Ectodermal cell (in vitro differentiated cells): ENCODE results near the gene ODF2. TPM values are rescaled to one million over a fixed set of nuclear protein-coding genes. Genes with fewer than 3 reads are reported as not detected.
A peak's percentile ranks its signal among the peaks of the same experiment; 100 is the strongest.
"Not testable (repeated sequence)": the region's sequence is repeated elsewhere in the genome, so short reads cannot be mapped to it uniquely, and the experiment has no call there.

Source experiments
- H3K27ac ChIP-seq: 2 replicates; pipeline ENCODE4 v1.7.0; 2013; ENCODE audit warnings: mild to moderate bottlenecking, low read depth, low read length; ENCODE audit not compliant: insufficient read depth, poor library complexity, severe bottlenecking
- H3K27me3 ChIP-seq: 2 replicates; pipeline ENCODE4 v1.7.0; 2013; ENCODE audit warnings: mild to moderate bottlenecking, low read length; ENCODE audit not compliant: insufficient read depth, control insufficient read depth, poor library complexity, severe bottlenecking
- H3K36me3 ChIP-seq: one replicate; pipeline ENCODE4 v1.7.0; 2013; ENCODE audit warnings: low read length; ENCODE audit not compliant: control insufficient read depth, insufficient read depth
- H3K4me1 ChIP-seq: one replicate; pipeline ENCODE4 v1.7.0; 2013; ENCODE audit warnings: low read length; ENCODE audit not compliant: control insufficient read depth, insufficient read depth
- H3K4me3 ChIP-seq: 2 replicates; pipeline ENCODE4 v1.7.0; 2013; ENCODE audit warnings: low read depth, low read length, control low read depth; ENCODE audit not compliant: insufficient read depth
- H3K9me3 ChIP-seq: 2 replicates; pipeline ENCODE4 v1.7.0; 2013; ENCODE audit warnings: mild to moderate bottlenecking, low read length, moderate library complexity; ENCODE audit not compliant: control insufficient read depth
- WGBS, 2 experiments: methylation state at CpG; one replicate each; pipeline ENCODE4 v1.1.7; 2013; ENCODE audit warnings: missing lambda C conversion rate in 2 of 2; 5-methylcytosine and 5-hydroxymethylcytosine counted together
- polyA plus RNA-seq, 4 experiments: library from polyadenylated mRNA; stranded (reverse); fragments of 50-300 nt; gene quantifications; one replicate each; pipeline ENCODE4 v1.2.3, GENCODE V29; 2013

Gene ODF2
- 54.4 TPM for polyA plus RNA-seq (2013, experiment 1 of 4)
- 50.4 TPM for polyA plus RNA-seq (2013, experiment 2 of 4)
- polyA plus RNA-seq (2013, experiment 3 of 4) = 45.1 TPM
- 45.7 TPM for polyA plus RNA-seq (2013, experiment 4 of 4)

GRCh38 chr9:128455849-128456612 lies at the start of gene ODF2:
Gene ODF2, plus strand, starts transcription at chr9:128456006. Its CDS starts 86 bp downstream, at chr9:128456092.
- Histone ChIP-seq H3K36me3 (peaks cover 13% of the 10 kb centered on the region), H3K27ac (peak within 1 kb of the TSS; percentile 60), H3K4me3 (peak within 1 kb of the TSS; percentile 85), H3K27me3 (peaks cover 39% of the 10 kb centered on the region), H3K4me1 (peaks cover 5% of the 10 kb centered on the region), H3K9me3 (no peaks in the 10 kb centered on the region)
- WGBS, 2 experiments = 0% methylated on average over 82 of the region's 82 CpGs

GRCh38 chr9:128406848-128407391 lies 48.9 kb upstream of the ODF2 start:
- H3K9me3 ChIP-seq = no peaks in the 10 kb centered on the region
- no peak overlapping the region for H3K27ac ChIP-seq
- H3K4me1 ChIP-seq = peaks cover 53% of the 10 kb centered on the region
- WGBS, 2 experiments = 59 to 65% methylated on average over 9 of the region's 9 CpGs
- H3K36me3 ChIP-seq = no peaks in the 10 kb centered on the region
- H3K4me3 ChIP-seq = no peak overlapping the region
- peaks cover 63% of the 10 kb centered on the region for H3K27me3 ChIP-seq

GRCh38 chr9:128408963-128409431 lies 46.8 kb upstream of the ODF2 start:
- 1 to 2% methylated on average over 26 of the region's 26 CpGs for WGBS, 2 experiments
- Histone ChIP-seq H3K36me3 (no peaks in the 10 kb centered on the region), H3K9me3 (no peaks in the 10 kb centered on the region), H3K27ac (peak overlapping the region; percentile 89), H3K4me1 (peaks cover 57% of the 10 kb centered on the region), H3K27me3 (peaks cover 56% of the 10 kb centered on the region), H3K4me3 (no peak overlapping the region)

- Histone ChIP-seq H3K4me1 (peaks cover 57% of the 10 kb centered on the region), H3K9me3 (no peaks in the 10 kb centered on the region), H3K4me3 (no peak overlapping the region), H3K27ac (peak overlapping the region; percentile 89), H3K36me3 (no peaks in the 10 kb centered on the region), H3K27me3 (peaks cover 51% of the 10 kb centered on the region)
- 31 to 34% methylated on average over 8 of the region's 8 CpGs for WGBS, 2 experiments
These were observed 46.4 kb upstream of the ODF2 start for GRCh38 chr9:128409450-128409849.

GRCh38 chr9:128409978-128410377 lies 45.8 kb upstream of the ODF2 start:
- Histone ChIP-seq H3K27me3 (peaks cover 55% of the 10 kb centered on the region), H3K36me3 (no peaks in the 10 kb centered on the region), H3K4me3 (no peak overlapping the region), H3K27ac (peak overlapping the region; percentile 89), H3K4me1 (peaks cover 53% of the 10 kb centered on the region), H3K9me3 (no peaks in the 10 kb centered on the region)
- WGBS, 2 experiments = 47 to 54% methylated on average over 6 of the region's 6 CpGs

- Histone ChIP-seq H3K36me3 (no peaks in the 10 kb centered on the region), H3K27ac (no peak overlapping the region), H3K27me3 (peaks cover 56% of the 10 kb centered on the region), H3K4me3 (no peak overlapping the region), H3K9me3 (no peaks in the 10 kb centered on the region), H3K4me1 (peaks cover 42% of the 10 kb centered on the region)
- 69 to 71% methylated on average over 11 of the region's 11 CpGs for WGBS, 2 experiments
These were observed 44.3 kb upstream of the ODF2 start for GRCh38 chr9:128411364-128412119.

- Histone ChIP-seq H3K9me3 (no peaks in the 10 kb centered on the region), H3K27ac (no peak overlapping the region), H3K27me3 (peaks cover 53% of the 10 kb centered on the region), H3K4me1 (peaks cover 34% of the 10 kb centered on the region), H3K36me3 (no peaks in the 10 kb centered on the region), H3K4me3 (no peak overlapping the region)
- 15 to 18% methylated on average over 13 of the region's 13 CpGs for WGBS, 2 experiments
These were observed 43.6 kb upstream of the ODF2 start for GRCh38 chr9:128412120-128412790.

- H3K27ac ChIP-seq, H3K36me3 ChIP-seq, H3K4me3 ChIP-seq, H3K9me3 ChIP-seq: not testable (repeated sequence)
- peaks cover 52% of the 10 kb centered on the region for H3K27me3 ChIP-seq
- peaks cover 23% of the 10 kb centered on the region for H3K4me1 ChIP-seq
- 92% methylated on average over 13 of the region's 13 CpGs for WGBS, 2 experiments
These were observed 42.1 kb upstream of the ODF2 start for GRCh38 chr9:128413728-128414127.

GRCh38 chr9:128414461-128414860 lies 41.3 kb upstream of the ODF2 start:
- 77 to 87% methylated on average over 3 of the region's 3 CpGs for WGBS, 2 experiments
- no peaks in the 10 kb centered on the region for H3K36me3 ChIP-seq
- H3K27ac ChIP-seq = no peak overlapping the region
- no peak overlapping the region for H3K4me3 ChIP-seq
- H3K27me3 ChIP-seq = peaks cover 54% of the 10 kb centered on the region
- no peaks in the 10 kb centered on the region for H3K9me3 ChIP-seq
- H3K4me1 ChIP-seq = peaks cover 26% of the 10 kb centered on the region
